HG03045 (cell line): ENCODE measurements around the gene AP1G2.
"Not testable (repeated sequence)": the region's sequence is repeated elsewhere in the genome, so short reads cannot be mapped to it uniquely, and the experiment has no call there.

Source experiments
- ATAC-seq: cut with Tn5 transposase; IDR thresholded peaks from one replicate; pipeline ENCODE4 v1.9.1; 2021; ENCODE audit warnings: mild to moderate bottlenecking, moderate library complexity; ENCODE audit not compliant: unreplicated experiment

The AP1G2 gene

GRCh38 chr14:23567186-23568020 is at the start of gene AP1G2:
Gene AP1G2, minus strand, starts transcription at chr14:23567791. Its CDS starts 477 bp downstream, at chr14:23567314.
- ATAC-seq: peak; percentile 93

GRCh38 chr14:23615856-23616255 is 48.3 kb upstream of the AP1G2 start:
- ATAC-seq: no peak

GRCh38 chr14:23614395-23614828 is 46.8 kb upstream of the AP1G2 start:
- ATAC-seq: no peak

GRCh38 chr14:23613242-23614070 is 45.9 kb upstream of the AP1G2 start:
- ATAC-seq: no peak

GRCh38 chr14:23612802-23613201 is 45.2 kb upstream of the AP1G2 start:
- ATAC-seq: no peak

- ATAC-seq: no peak
Measured at GRCh38 chr14:23612354-23612732, 44.8 kb upstream of the AP1G2 start.

GRCh38 chr14:23610815-23611289 is 43.3 kb upstream of the AP1G2 start:
- no peak for ATAC-seq

- no peak for ATAC-seq
Measured at GRCh38 chr14:23610090-23610814, 42.7 kb upstream of the AP1G2 start.

GRCh38 chr14:23609411-23610089 is 42.0 kb upstream of the AP1G2 start:
- ATAC-seq: not testable (repeated sequence)

- no peak for ATAC-seq
Measured at GRCh38 chr14:23609001-23609400, 41.4 kb upstream of the AP1G2 start.

GRCh38 chr14:23608454-23608853 is 40.9 kb upstream of the AP1G2 start:
- ATAC-seq: no peak

- peak; percentile 73 for ATAC-seq
Measured at GRCh38 chr14:23605931-23606585, 38.5 kb upstream of the AP1G2 start.

GRCh38 chr14:23604675-23605170 is 37.1 kb upstream of the AP1G2 start:
- ATAC-seq: no peak

GRCh38 chr14:23604148-23604547 is 36.6 kb upstream of the AP1G2 start:
- ATAC-seq: no peak

GRCh38 chr14:23603103-23603502 is 35.5 kb upstream of the AP1G2 start:
- no peak for ATAC-seq

- ATAC-seq: no peak
Measured at GRCh38 chr14:23602181-23603095, 34.8 kb upstream of the AP1G2 start.

- ATAC-seq: no peak
Measured at GRCh38 chr14:23601845-23602180, 34.2 kb upstream of the AP1G2 start.

GRCh38 chr14:23601424-23601823 is 33.8 kb upstream of the AP1G2 start:
- ATAC-seq: no peak

- no peak for ATAC-seq
Measured at GRCh38 chr14:23600806-23601205, 33.2 kb upstream of the AP1G2 start.
